IMR-90 (cell line): Measurements from ENCODE around the gene SLC23A2. TPM values are rescaled to one million over a fixed set of nuclear protein-coding genes. Genes with fewer than 3 reads are reported as not detected.

ENCODE experiments used
- ATAC-seq: fragments of 200-7000 bp; cut with Tn5 transposase; 2 replicates; pipeline ENCODE4 v1.9.1; 2020; ENCODE audit warnings: low read depth, mild to moderate bottlenecking, moderate library complexity
- BruUV-seq: library from RNA; stranded (reverse); fragments of 400-500 nt; replicated peaks from 2 replicates; lab custom pipeline; 2021; lab: Mats Ljungman, UMichigan
- CTCF ChIA-PET: fragments of 300-600 bp; formaldehyde crosslinking; extraction: SDS; loops from one replicate; lab custom pipeline; 2021; ENCODE audit warnings: antibody characterized with exemption; lab: Yijun Ruan, JAX
- POLR2A ChIA-PET: fragments of 300-600 bp; sonication (Branson Sonifier 250); formaldehyde crosslinking; loops from one replicate; lab custom pipeline; 2022; ENCODE audit warnings: antibody characterized with exemption; ENCODE audit not compliant: unreplicated experiment; lab: Charles Lee
- DNase-seq: peaks from one replicate; pipeline ENCODE4 v3.0.0; 2013
- H2AFZ ChIP-seq: replicated peaks from 2 replicates; pipeline ENCODE3; 2013; ENCODE audit warnings: low read length, mild to moderate bottlenecking; ENCODE audit not compliant: poor library complexity
- H2AK5ac ChIP-seq: 2 replicates; pipeline ENCODE4 v1.6.1; 2013; ENCODE audit warnings: low read depth, low read length, inconsistent platforms
- H2AK9ac ChIP-seq: replicated peaks from 2 replicates; pipeline ENCODE3; 2013; ENCODE audit warnings: mild to moderate bottlenecking, low read depth, low read length, moderate library complexity; ENCODE audit not compliant: poor library complexity
- H2BK120ac ChIP-seq: 2 replicates; pipeline ENCODE4 v1.6.1; 2013; ENCODE audit warnings: low read depth, low read length, inconsistent platforms
- H2BK15ac ChIP-seq: 3 replicates; pipeline ENCODE4 v1.6.1; 2013; ENCODE audit warnings: low read depth, low read length, inconsistent platforms
- H2BK20ac ChIP-seq: 2 replicates; pipeline ENCODE4 v1.6.1; 2013; ENCODE audit warnings: low read depth, mild to moderate bottlenecking, inconsistent platforms, low read length, moderate library complexity
- H2BK5ac ChIP-seq: 2 replicates; pipeline ENCODE4 v1.6.1; 2013; ENCODE audit warnings: mild to moderate bottlenecking, low read depth, low read length, inconsistent platforms; ENCODE audit not compliant: poor library complexity, severe bottlenecking
- H3K14ac ChIP-seq: replicated peaks from 2 replicates; pipeline ENCODE4 v1.6.1; 2013; ENCODE audit warnings: low read depth, low read length, inconsistent platforms
- H3K18ac ChIP-seq: 2 replicates; pipeline ENCODE4 v1.6.1; 2013; ENCODE audit warnings: low read depth, low read length, control low read depth
- H3K23ac ChIP-seq: 2 replicates; pipeline ENCODE4 v1.6.1; 2013; ENCODE audit warnings: low read depth, low read length, inconsistent platforms
- H3K27ac ChIP-seq: 2 replicates; pipeline ENCODE4 v1.5.1; 2013; ENCODE audit warnings: mild to moderate bottlenecking, control low read depth, low read length; ENCODE audit not compliant: insufficient read depth
- H3K27me3 ChIP-seq: 2 replicates; pipeline ENCODE4 v1.6.1; 2013; ENCODE audit warnings: low read length; ENCODE audit not compliant: control insufficient read depth, insufficient read depth
- H3K36me3 ChIP-seq: 2 replicates; pipeline ENCODE4 v1.6.1; 2013; ENCODE audit warnings: low read length, mixed read lengths; ENCODE audit not compliant: control insufficient read depth, insufficient read depth
- H3K4ac ChIP-seq: 2 replicates; pipeline ENCODE4 v1.6.1; 2013; ENCODE audit warnings: low read depth, low read length, inconsistent platforms
- H3K4me1 ChIP-seq: 2 replicates; pipeline ENCODE4 v1.6.1; 2013; ENCODE audit warnings: low read length, mixed read lengths; ENCODE audit not compliant: control insufficient read depth, insufficient read depth
- H3K4me2 ChIP-seq: 2 replicates; pipeline ENCODE4 v1.6.1; 2013; ENCODE audit warnings: low read depth, mild to moderate bottlenecking, control low read depth, low read length, moderate library complexity
- H3K4me3 ChIP-seq: 2 replicates; pipeline ENCODE4 v1.5.1; 2013; ENCODE audit warnings: low read depth, mild to moderate bottlenecking, control low read depth, low read length, moderate library complexity; ENCODE audit not compliant: insufficient read depth
- H3K56ac ChIP-seq: 2 replicates; pipeline ENCODE4 v1.6.1; 2013; ENCODE audit warnings: low read length, inconsistent platforms; ENCODE audit not compliant: insufficient read depth; ENCODE audit errors: extremely low read depth
- H3K79me1 ChIP-seq, 2 experiments: 2 replicates each; pipeline ENCODE4 v1.6.1; 2013; ENCODE audit warnings: low read length in 2 of 2, inconsistent platforms in 1 of 2, low read depth in 1 of 2
- H3K9ac ChIP-seq: 2 replicates; pipeline ENCODE4 v1.6.1; 2013; ENCODE audit warnings: low read depth, low read length, control low read depth
- H3K9me1 ChIP-seq: 2 replicates; pipeline ENCODE4 v1.6.1; 2013; ENCODE audit warnings: low read length, inconsistent platforms; ENCODE audit not compliant: insufficient read depth
- H3K9me3 ChIP-seq: 2 replicates; pipeline ENCODE4 v1.6.1; 2013; ENCODE audit warnings: low read length; ENCODE audit not compliant: control insufficient read depth, insufficient read depth
- H4K20me1 ChIP-seq: 2 replicates; pipeline ENCODE4 v1.6.1; 2013; ENCODE audit warnings: low read length, inconsistent platforms; ENCODE audit not compliant: insufficient read depth
- H4K5ac ChIP-seq: 2 replicates; pipeline ENCODE4 v1.6.1; 2013; ENCODE audit warnings: mild to moderate bottlenecking, low read depth, low read length, control low read depth
- H4K8ac ChIP-seq, 2 experiments: 2 replicates each; pipeline ENCODE4 v1.6.1; 2013; ENCODE audit warnings: low read depth in 2 of 2, low read length in 2 of 2, control low read depth in 1 of 2, inconsistent platforms in 1 of 2
- H4K91ac ChIP-seq: 2 replicates; pipeline ENCODE4 v1.6.1; 2013; ENCODE audit warnings: low read depth, low read length, inconsistent platforms; ENCODE audit not compliant: insufficient read depth
- BHLHE40 ChIP-seq: fragments of 150-350 bp; IDR thresholded peaks from 2 replicates; pipeline ENCODE4 v1.6.1; 2016; ENCODE audit warnings: mild to moderate bottlenecking, low read depth, low read length
- CEBPB ChIP-seq: IDR thresholded peaks from 2 replicates; pipeline ENCODE4 v1.6.1; 2012; ENCODE audit warnings: low read depth, low read length, improper control_type of control experiment
- CHD1 ChIP-seq: IDR thresholded peaks from 2 replicates; pipeline ENCODE4 v1.6.1; 2012; ENCODE audit warnings: low read depth, low read length, improper control_type of control experiment
- CTCF ChIP-seq: conservative IDR thresholded peaks from 2 replicates; pipeline ENCODE4 v1.5.1; 2012; ENCODE audit warnings: mild to moderate bottlenecking, low read depth, low read length, improper control_type of control experiment
- FOS ChIP-seq: fragments of 150-350 bp; IDR thresholded peaks from 2 replicates; pipeline ENCODE4 v1.6.1; 2016; ENCODE audit warnings: low read depth, low read length
- MAFK ChIP-seq: IDR thresholded peaks from 2 replicates; pipeline ENCODE4 v1.6.1; 2012; ENCODE audit warnings: low read depth, low read length, improper control_type of control experiment
- MAZ ChIP-seq: IDR thresholded peaks from 2 replicates; pipeline ENCODE4 v1.6.1; 2012; ENCODE audit warnings: low read depth, mild to moderate bottlenecking, low read length, improper control_type of control experiment, moderate library complexity, borderline replicate concordance
- MXI1 ChIP-seq: IDR thresholded peaks from 2 replicates; pipeline ENCODE4 v1.6.1; 2012; ENCODE audit warnings: low read depth, mild to moderate bottlenecking, low read length, moderate library complexity, borderline replicate concordance
- NFE2L2 ChIP-seq: fragments of 150-350 bp; IDR thresholded peaks from 2 replicates; pipeline ENCODE4 v1.6.1; 2016; ENCODE audit warnings: low read depth, mild to moderate bottlenecking, low read length
- POLR2A ChIP-seq: IDR thresholded peaks from 2 replicates; pipeline ENCODE4 v1.6.1; 2012; ENCODE audit warnings: mild to moderate bottlenecking, low read depth, low read length
- RAD21 ChIP-seq: IDR thresholded peaks from 2 replicates; pipeline ENCODE4 v1.6.1; 2012; ENCODE audit warnings: low read length, improper control_type of control experiment
- RCOR1 ChIP-seq: IDR thresholded peaks from 2 replicates; pipeline ENCODE4 v1.6.1; 2012; ENCODE audit warnings: mild to moderate bottlenecking, low read length, improper control_type of control experiment; ENCODE audit not compliant: insufficient replicate concordance
- RFX5 ChIP-seq: IDR thresholded peaks from 2 replicates; pipeline ENCODE4 v1.8.0; 2012; ENCODE audit warnings: low read depth, mild to moderate bottlenecking, low read length, moderate library complexity
- SMC3 ChIP-seq: fragments of 150-350 bp; IDR thresholded peaks from 2 replicates; pipeline ENCODE4 v1.6.1; 2016; ENCODE audit warnings: low read depth, mild to moderate bottlenecking, antibody characterized with exemption, low read length, moderate library complexity
- USF2 ChIP-seq: fragments of 150-350 bp; IDR thresholded peaks from 2 replicates; pipeline ENCODE4 v1.6.1; 2017; ENCODE audit warnings: mild to moderate bottlenecking, antibody characterized with exemption, low read length, low read depth
- WGBS, 2 experiments: methylation state at CpG; one replicate each; pipeline versions ENCODE4 v1.1.5 to v1.1.7; 2013; ENCODE audit warnings: missing lambda C conversion rate in 2 of 2; ENCODE audit not compliant: insufficient read length in 1 of 2; ENCODE audit errors: extremely low coverage in 2 of 2; 5-methylcytosine and 5-hydroxymethylcytosine counted together
- dilution Hi-C: fragments of 300-500 bp; cut with HindIII; formaldehyde crosslinking; loops from one replicate; pipeline ENCODE4 v1.14.3; 2018; ENCODE audit warnings: low sequenced_read_pairs; ENCODE audit not compliant: unreplicated experiment
- in situ Hi-C: fragments of 300-500 bp; cut with MboI; formaldehyde crosslinking; loops from 3 replicates; pipeline ENCODE4 v1.14.3; 2019; ENCODE audit warnings: low sequenced_read_pairs, inconsistent platforms, mixed read lengths
- intact Hi-C: fragments of 100-400 bp; cut with micrococcal nuclease; formaldehyde crosslinking; loops from 2 replicates; pipeline ENCODE4 v1.10.0; 2022
- polyA plus RNA-seq, 3 experiments: library from polyadenylated mRNA; depleted of rRNA; stranded (reverse); fragments of >200 nt; gene quantifications; 2 replicates each; pipeline ENCODE4 v1.2.3, GENCODE V29; 2012; ENCODE audit warnings: low replicate concordance in 1 of 3
- total RNA-seq: library from RNA; depleted of rRNA; stranded (reverse); fragments of >200 nt; gene quantifications from 2 replicates; pipeline ENCODE4 v1.2.3, GENCODE V29; 2012
- TF ChIP-seq, protein P1 (sequence below): fragments of 150-350 bp; IDR thresholded peaks from 2 replicates; pipeline ENCODE4 v1.6.1; 2016; ENCODE audit warnings: low read depth, mild to moderate bottlenecking, low read length, moderate library complexity, borderline replicate concordance

Gene SLC23A2
- total and polyA plus RNA-seq, 2 of the 4 experiments (the other 2 are of a cell fraction) = 10.2 to 14.4 TPM

GRCh38 chr20:4982281-4982680 is 19.0 kb downstream of the SLC23A2 start:
- ChIA-PET POLR2A (no interaction called here), CTCF (no interaction called here)
- no peak overlapping the region for H3K14ac ChIP-seq
- no peaks in the 10 kb centered on the region for H3K27me3 ChIP-seq
- TF ChIP-seq MAFK (no peak), POLR2A (no peak), USF2 (no peak), CEBPB (no peak), RCOR1 (no peak), CTCF (no peak), MXI1 (no peak), BHLHE40 (no peak), RFX5 (no peak), MAZ (no peak), SMC3 (no peak), FOS (no peak), RAD21 (no peak), NFE2L2 (no peak), CHD1 (no peak)
- TF ChIP-seq, protein P1, sequence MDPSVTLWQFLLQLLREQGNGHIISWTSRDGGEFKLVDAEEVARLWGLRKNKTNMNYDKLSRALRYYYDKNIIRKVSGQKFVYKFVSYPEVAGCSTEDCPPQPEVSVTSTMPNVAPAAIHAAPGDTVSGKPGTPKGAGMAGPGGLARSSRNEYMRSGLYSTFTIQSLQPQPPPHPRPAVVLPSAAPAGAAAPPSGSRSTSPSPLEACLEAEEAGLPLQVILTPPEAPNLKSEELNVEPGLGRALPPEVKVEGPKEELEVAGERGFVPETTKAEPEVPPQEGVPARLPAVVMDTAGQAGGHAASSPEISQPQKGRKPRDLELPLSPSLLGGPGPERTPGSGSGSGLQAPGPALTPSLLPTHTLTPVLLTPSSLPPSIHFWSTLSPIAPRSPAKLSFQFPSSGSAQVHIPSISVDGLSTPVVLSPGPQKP = no peak
- intact Hi-C loops (no loop called here), dilution Hi-C loops (no loop called here), in situ Hi-C loops (no loop called here)
- no peak overlapping the region for H3K9ac ChIP-seq
- no peak overlapping the region for H3K4ac ChIP-seq
- no peak overlapping the region for H3K56ac ChIP-seq
- H2AK5ac ChIP-seq = no peak overlapping the region
- no peak overlapping the region for H4K8ac ChIP-seq
- no peak overlapping the region for H3K23ac ChIP-seq
- no peak overlapping the region for H4K5ac ChIP-seq
- peaks cover 10% of the 10 kb centered on the region for H4K20me1 ChIP-seq
- no peak overlapping the region for H2BK120ac ChIP-seq
- H2BK5ac ChIP-seq = no peak overlapping the region
- no peak for ATAC-seq
- H4K91ac ChIP-seq = no peak overlapping the region
- no TSS peak for BruUV-seq
- H3K27ac ChIP-seq = no peak overlapping the region
- H3K79me1 ChIP-seq = peaks cover 5 to 41% of the 10 kb centered on the region in 2 experiments; a peak in 3 of 4 replicates
- H2AFZ ChIP-seq = no peak overlapping the region
- no peaks in the 10 kb centered on the region for H3K9me3 ChIP-seq
- no peak overlapping the region for H3K4me2 ChIP-seq
- no peak overlapping the region for H2BK20ac ChIP-seq
- WGBS, 2 experiments = no CpG with 5 or more reads among the region's 4 CpGs
- no peaks in the 10 kb centered on the region for H3K36me3 ChIP-seq
- H3K18ac ChIP-seq = no peak overlapping the region
- H2BK15ac ChIP-seq = no peak overlapping the region
- no peak for DNase-seq
- peaks cover 2% of the 10 kb centered on the region; the same call in 1 of the 2 replicates for H3K4me1 ChIP-seq
- no peaks in the 10 kb centered on the region for H3K9me1 ChIP-seq
- no peak overlapping the region for H2AK9ac ChIP-seq
- no peak overlapping the region for H3K4me3 ChIP-seq
